GM12891 (cell line): ENCODE measurements around the gene ARHGAP45.

ENCODE experiments used
- POLR2A ChIP-seq: IDR thresholded peaks from 2 replicates; pipeline ENCODE4 v1.6.1; 2011; ENCODE audit warnings: low read depth, low read length, control low read depth
- POLR2AphosphoS5 ChIP-seq: IDR thresholded peaks from 2 replicates; pipeline ENCODE4 v1.6.1; 2011; ENCODE audit warnings: low read depth, low read length, control low read depth
- POU2F2 ChIP-seq: IDR thresholded peaks from 2 replicates; pipeline ENCODE4 v1.6.1; 2011; ENCODE audit warnings: low read depth, mild to moderate bottlenecking, control low read depth, low read length, moderate library complexity
- SPI1 ChIP-seq: IDR thresholded peaks from 2 replicates; pipeline ENCODE4 v1.6.1; 2011; ENCODE audit warnings: low read depth, low read length, control low read depth
- TAF1 ChIP-seq: IDR thresholded peaks from 2 replicates; pipeline ENCODE4 v1.6.1; 2011; ENCODE audit warnings: low read depth, low read length, control low read depth

DNA sequence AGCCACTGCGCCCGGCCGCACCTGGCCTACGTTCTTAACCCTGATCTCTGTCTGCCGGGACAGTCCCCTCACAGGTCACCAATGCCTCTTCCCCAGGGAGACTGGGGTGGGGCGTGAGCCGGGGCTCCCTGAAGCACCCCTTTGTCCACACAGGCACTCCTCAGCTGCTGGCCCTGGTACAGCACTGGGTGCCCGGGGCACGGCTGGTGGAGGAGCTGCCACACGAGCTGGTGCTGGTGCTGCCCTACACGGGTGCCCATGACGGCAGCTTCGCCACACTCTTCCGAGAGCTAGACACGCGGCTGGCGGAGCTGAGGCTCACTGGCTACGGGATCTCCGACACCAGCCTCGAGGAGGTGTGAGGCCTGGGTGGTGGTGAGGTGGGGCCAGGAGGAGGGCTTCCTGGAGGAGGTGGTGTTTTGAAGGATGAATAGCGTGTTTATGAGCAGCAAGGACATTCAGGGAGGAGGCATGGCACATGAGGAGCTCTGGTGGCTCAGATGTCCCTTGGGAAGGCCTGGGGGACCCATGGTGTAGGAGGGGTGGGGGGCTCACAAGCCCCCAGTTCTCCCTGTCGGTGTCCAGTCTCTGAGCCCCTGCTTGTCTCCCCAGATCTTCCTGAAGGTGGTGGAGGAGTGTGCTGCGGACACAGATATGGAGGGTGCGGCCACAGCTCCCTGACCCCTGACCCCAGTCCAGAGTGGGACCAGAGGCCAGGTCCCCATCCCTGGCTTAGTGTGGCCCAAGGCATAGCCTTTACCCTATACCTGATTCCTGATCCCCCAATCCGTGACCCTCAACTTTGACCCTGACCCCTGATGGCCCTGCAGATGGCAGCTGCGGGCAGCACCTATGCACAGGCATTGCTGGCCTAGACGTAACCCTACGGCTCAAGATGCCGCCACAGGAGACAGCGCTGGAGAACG, 13.5 kb upstream of the ARHGAP45 start:
- TF ChIP-seq POLR2AphosphoS5 (no peak), POLR2A (no peak), SPI1 (no peak), TAF1 (no peak), POU2F2 (no peak)
